NCI-H510A (cell line): ENCODE results near the gene ACAP3.
"Not testable (repeated sequence)": the region's sequence is repeated elsewhere in the genome, so short reads cannot be mapped to it uniquely, and the experiment has no call there.

ENCODE experiments used
- DNase-seq: peaks from one replicate; lab custom pipeline; 2025; lab: John Stamatoyannopoulos, UW

Gene ACAP3

DNA sequence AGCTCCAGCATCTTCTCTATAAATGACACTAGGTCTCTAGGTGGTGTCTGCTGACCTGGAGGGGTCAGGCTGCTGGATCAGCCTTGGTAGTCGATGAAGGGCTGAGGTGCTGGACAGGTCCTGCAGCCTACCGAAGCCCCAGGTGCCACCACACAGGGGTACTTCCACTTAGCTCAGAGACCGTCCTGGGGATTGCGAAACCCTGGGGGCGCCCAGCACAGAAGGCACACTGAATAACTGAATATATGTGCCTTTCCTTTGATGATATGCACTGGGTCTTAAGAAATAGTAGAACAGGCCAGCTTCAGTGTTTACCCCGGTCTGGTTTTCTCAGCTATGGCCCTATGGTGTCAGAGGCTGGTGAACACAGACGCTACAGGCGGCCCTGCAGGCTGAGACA is 45.0 kb downstream of the ACAP3 start:
- DNase-seq, result no peak

DNA sequence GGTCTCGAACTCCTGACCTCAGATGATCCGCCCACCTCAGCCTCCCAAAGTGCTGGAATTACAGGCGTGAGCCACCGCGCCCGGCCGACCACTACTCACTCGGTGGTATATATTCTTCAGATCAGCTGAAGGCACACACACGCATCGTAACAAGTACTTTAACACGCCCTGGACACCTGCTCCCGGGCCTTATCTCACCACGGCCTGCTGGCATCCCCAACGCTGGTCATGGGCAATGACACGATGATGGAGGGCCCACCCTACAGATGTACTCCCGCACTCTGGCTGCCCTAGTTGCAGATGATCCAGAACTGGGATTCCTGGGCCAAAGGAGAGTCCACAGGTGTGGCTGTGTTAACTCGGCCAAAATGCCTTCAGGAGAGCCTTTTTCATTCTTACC is 45.7 kb downstream of the ACAP3 start:
- DNase-seq, result no peak

GRCh38 chr1:1260843-1261560 is 46.7 kb downstream of the ACAP3 start:
- DNase-seq, result peak; percentile 67

DNA sequence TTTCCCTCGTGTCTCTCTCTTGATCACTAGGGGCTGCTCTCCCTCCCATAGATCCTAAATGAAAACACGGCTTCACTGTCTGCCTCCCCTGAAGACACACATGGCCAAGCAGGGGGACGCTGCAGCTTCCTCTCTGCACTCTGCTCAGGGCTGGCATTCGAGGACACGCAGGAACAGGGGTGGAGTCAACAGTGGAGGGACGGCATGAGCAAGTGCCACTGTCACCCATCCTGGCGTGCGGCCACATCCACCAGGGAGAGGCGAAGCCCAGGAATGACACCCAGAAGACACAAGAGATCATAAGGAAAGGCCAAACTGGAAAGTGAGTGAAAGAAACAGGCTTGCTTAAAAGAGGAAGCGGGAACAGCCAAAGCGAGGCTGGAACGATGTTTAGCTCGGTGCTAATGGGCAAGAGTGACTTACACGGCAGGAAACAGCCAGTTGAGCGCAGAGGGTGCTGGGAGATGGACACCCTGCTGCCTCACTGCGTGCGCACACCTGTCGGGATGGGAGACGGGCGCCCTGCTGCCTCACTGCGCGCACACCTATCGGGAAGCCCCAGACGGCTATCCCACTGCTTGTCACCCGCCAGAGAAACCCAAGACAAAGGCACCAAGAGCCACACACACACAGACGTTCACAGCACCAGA is 47.7 kb downstream of the ACAP3 start:
- DNase-seq, result peak; percentile 98

DNA sequence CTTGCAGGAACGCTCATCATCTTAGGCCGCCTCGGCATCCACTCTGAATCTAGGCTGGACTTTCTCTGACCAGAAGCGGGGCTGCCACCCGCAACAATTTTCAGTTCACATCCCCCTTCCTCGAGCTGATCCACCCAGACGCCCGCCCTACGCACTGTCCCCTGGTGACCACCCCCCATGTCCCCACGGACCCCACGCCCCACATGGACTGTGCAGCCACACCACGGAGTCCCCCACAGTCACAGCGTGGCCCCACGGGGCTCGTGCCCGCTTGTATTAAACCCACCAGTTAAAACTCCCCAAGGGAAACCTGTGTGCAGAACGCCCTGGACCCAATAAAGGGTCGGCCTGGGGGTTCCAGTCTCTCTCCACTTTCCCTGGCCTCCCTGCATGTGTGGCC is 48.2 kb downstream of the ACAP3 start:
- no peak for DNase-seq

GRCh38 chr1:1259119-1259488 is 48.6 kb downstream of the ACAP3 start:
- DNase-seq, result no peak

DNA sequence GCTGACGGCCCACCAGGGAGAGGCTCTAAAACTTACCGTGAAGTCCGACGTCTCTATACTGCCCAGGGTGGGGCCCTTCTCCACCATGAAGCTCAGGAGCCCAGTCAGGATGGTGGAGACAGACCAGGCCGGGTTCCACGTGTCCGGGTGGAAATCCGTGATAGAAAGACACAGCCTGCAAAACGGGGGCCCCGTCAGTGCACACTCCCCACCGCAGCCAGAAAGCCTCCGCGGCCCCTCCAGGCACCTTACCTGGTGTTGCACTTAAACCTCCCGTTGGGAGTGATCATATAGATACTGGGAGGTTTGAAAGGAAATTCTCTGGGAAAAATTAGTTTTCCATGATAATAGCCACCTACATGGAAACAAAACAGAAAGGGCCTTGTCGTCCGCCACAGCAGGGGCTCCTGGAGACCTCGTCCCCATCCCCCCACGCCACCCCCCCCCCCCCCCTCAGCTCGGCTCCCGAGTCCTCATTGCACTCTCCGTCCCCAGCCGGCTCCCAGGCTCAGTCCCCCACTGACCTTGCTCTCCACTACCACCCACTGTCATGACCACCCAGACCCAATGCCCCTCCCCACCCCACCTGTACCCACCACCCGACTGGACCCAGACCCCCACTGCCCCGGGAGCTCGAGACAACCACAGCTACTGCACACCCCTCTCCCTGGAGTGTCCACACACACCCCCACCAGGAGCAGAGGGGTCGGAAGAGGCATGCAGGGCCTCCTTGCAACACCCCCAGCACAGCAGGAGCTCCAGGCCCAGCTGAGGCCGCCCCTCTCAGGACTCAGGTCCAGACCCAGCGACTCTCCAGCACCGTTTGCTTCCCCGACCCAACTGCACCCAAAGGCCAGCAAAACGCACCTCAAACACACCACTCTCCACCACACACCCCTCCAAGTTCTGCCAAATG is 50.5 kb downstream of the ACAP3 start:
- no peak for DNase-seq

GRCh38 chr1:1255611-1256010 is 52.1 kb downstream of the ACAP3 start:
- no peak for DNase-seq

- no peak for DNase-seq
Observed at GRCh38 chr1:1255078-1255477, 52.7 kb downstream of the ACAP3 start.

GRCh38 chr1:1254667-1254998 is 53.1 kb downstream of the ACAP3 start:
- no peak for DNase-seq

GRCh38 chr1:1253972-1254666 is 53.6 kb downstream of the ACAP3 start:
- no peak for DNase-seq

DNA sequence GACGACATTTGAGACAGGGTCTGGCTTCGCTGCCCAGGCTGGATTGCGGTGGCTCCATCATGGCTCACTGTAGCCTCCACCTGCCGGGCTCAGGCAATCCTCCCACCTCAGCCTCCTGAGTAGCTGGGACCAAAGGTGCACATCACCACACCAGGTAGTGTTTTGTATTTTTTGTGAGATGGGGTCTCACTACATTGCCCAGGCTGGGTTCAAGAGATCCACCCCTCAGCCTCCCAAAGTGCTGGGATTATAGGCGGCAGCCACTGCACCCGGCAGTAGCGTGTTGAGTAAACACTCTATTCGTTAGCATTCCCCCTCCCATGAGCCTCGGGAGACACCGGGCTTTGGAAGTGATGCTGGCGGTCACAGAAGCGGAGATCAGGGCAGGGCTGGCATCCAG is 54.4 kb downstream of the ACAP3 start:
- DNase-seq, result no peak

DNA sequence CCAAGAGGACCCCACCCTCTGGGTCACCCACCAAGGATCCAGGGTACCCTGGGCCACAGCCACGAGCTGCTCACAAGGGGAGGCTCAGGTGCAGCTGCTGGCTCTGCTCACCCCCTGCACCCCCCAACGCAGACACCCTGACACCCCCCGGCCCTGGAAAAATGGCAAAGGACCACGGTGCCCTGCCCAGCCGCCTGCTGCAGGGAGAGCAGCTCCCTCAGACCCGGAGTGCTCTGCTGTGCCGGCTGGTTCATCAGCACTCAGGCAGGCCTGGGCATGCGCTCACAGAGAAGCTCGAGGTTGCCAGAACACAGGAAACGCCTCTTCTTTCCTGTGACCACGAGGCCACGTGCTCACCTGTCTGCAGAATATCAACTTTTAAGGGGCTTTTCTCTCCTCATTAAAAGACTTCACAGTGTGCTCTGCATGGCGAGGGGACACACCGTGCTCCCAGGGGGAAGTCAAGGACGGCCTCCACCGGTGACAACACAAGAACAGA is 56.9 kb downstream of the ACAP3 start:
- peak; percentile 97 for DNase-seq

GRCh38 chr1:1248009-1248913 is 59.5 kb downstream of the ACAP3 start:
- not testable (repeated sequence) for DNase-seq

DNA sequence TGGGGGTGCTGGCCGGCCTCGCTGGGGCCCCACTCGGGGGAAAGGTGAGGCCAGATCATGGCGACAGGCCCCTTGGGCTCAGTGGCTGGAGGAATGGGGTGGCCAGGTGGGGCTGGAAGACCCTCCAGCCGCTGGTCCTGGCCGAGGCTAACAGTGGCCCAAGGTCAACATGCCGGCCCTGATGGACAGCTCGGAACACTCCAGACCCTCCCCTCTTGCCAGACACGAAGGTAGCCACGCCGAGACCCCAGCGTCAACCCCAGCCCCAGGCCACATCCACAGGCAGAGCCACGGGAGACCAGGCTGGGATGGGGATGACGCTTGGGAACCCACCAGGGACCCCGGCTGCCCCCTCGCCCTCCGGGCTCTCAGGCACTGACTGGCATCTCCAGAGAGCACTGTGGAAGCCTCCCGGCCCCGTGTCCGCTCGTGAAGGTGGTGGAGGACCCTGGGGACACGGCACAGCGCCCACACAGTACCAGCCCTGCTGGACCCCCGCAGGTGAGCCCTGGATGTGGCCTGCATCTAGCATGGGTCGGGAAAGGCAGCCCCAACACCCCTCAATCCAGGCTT is 60.3 kb downstream of the ACAP3 start:
- no peak for DNase-seq

- DNase-seq, result no peak
Observed at GRCh38 chr1:1246577-1247340, 61.0 kb downstream of the ACAP3 start, which contains the start of gene C1QTNF12. TSS of gene C1QTNF12 (minus strand) at chr1:1246722. CDS start at chr1:1246690, 32 bp downstream.

- DNase-seq, result no peak
Observed at GRCh38 chr1:1245817-1246576, 61.7 kb downstream of the ACAP3 start.

GRCh38 chr1:1245178-1245816 is 62.4 kb downstream of the ACAP3 start:
- no peak for DNase-seq
